GM19025 (cell line): ENCODE measurements around the gene ANKRD31.

ENCODE experiments used
- ATAC-seq: cut with Tn5 transposase; IDR thresholded peaks from one replicate; pipeline ENCODE4 v1.9.1; 2021; ENCODE audit warnings: mild to moderate bottlenecking, low read depth, moderate library complexity; ENCODE audit not compliant: unreplicated experiment

Gene ANKRD31

DNA sequence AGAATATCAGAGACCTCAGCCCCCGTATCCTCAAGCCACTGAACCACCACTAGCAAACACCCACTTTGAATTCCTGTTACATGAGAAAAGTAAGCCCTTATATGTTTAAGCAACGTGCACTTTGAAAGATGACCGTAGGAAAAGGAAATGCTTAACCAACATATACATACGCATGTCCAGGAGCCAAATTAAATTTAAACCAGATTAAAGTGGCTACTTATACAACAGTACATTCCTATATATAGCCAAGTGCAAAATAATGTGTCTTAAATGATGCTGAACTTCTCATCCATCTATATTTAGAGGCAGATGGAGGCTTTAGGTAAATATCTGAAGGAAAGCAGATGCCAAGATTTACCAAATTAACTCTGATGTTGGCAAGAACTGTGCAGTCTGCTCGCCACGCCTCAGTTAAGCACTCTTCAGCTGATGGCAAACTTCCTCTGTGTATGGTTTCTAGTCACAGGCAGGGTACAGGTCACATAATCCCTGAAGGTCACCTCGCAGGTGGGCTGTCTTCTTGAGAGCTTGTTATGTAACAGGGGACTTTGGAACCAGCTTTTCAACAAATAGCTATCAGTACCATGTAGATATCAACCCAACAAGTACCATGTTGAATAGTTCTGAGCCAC lies 192.9 kb downstream of the ANKRD31 start:
- ATAC-seq, result no peak

DNA sequence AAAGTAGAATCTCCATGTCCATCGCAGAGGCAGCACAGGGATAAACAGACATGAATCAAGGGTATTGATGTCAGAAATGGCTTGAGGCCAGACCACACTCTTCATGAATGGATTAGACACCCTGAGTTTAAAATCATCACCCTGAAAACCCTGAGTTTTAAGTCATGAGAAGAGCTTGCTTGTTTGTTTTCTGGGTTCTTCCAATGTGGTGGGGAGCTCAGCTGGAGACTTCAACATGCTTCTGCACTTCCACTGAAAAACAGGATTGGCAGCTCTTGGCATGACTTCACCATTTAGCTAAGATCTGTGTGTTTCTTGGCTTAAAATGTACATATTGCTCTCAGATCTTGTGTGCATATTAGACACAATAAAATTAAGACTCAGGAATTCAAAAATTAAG lies 194.2 kb downstream of the ANKRD31 start:
- ATAC-seq, result no peak

DNA sequence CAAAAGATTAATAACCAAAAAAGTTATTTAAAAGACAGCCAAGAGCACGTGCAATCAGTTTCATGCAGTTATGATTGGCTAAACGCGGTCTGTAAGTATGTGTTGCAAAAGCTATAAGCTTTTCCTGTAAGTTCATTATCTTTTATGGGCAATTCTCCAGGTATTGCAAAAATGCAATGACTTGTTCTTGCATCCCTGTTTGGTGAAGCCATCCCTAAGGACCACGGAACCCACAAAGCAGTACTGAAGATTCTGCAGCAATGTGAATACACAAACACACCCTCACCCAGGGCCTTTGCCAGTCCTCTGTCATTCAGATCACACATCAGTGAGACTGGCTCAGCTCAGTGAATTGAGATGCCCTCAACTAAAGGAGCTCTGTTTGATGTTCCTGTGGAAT lies 195.7 kb downstream of the ANKRD31 start:
- ATAC-seq, result no peak

DNA sequence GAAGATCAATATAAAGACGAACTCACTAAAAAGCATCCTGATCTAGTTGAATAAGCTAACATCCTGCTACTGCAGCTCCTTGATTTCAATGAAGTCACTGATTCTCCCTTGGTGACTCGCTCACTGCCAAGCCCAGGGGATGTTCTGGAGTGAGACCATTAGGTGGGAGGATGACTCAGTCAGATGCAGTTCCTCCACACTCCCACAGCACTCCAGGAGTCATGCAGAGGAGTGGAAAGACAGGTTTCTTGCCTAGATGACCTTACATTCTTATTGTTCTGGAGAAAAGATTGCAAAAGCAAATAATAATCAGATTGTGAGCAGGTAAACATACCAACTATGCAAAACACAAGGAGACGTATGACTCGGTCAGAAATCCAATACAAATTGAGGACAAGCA lies 199.6 kb downstream of the ANKRD31 start:
- no peak for ATAC-seq

DNA sequence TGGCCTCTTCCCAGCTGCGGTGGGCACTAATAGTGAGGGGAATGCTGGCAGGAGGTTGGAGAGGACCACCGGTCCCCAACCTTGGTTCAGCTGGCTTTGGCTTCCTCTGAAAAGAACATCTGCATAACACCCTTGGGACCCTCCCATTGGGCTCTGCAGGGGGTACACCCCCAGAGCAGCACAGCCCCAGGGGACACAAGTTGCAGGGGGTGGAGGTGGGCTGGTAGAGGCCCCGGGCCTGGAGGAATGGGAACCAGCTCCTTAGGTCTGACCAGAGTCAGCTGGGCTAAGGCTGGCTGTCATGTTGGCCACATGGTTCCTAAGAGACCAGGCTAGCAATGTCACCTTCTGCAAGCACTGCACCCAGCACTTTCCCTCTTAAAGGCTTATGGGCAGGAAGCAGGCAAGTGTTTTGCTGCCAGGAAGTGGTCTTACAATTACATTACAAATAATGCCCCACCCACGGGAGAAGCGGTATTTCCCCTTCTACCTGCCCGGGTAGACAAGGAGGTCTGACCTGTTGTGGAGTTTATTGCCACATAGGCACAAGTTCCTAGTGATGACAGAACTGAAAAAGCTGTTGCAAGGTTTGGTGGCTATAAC lies 202.4 kb downstream of the ANKRD31 start:
- ATAC-seq, result no peak

DNA sequence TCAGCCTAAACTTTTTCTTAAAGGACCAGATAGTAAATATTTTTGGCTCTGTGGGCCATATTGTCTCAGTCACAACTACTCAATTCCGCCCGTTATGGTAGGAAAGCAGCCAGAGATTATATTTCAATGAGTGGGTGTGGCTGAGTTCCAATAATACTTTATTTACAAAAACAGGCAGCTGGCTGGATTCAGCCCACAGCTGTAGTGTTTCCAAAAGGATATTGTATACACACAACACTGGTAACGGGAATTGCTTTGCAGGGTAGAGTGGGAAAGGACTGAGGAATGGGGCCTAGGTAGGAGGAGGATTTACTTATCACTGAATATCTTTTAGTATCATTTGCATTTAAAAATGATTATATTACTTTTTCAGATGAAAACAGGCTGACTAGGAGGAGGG lies 205.3 kb downstream of the ANKRD31 start:
- no peak for ATAC-seq

DNA sequence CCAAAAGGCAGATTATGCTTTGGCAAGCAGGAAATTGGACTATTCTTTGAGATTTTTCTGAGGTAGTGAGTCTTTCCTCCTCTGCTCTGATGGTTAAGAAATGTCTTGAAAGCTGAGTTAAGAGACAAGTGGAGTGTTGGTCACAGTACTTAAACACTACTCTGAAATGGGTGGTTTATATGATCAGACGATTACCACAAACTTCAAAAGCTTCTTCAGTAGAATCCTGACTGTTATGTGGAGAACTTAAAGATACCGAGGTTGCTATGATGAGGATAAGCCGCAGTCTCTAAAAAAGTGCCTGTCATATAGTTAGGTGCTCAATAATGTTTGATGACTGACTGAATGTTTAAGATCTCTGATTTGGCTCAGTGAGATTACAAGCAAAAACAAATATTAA lies 208.6 kb downstream of the ANKRD31 start:
- ATAC-seq, result no peak

DNA sequence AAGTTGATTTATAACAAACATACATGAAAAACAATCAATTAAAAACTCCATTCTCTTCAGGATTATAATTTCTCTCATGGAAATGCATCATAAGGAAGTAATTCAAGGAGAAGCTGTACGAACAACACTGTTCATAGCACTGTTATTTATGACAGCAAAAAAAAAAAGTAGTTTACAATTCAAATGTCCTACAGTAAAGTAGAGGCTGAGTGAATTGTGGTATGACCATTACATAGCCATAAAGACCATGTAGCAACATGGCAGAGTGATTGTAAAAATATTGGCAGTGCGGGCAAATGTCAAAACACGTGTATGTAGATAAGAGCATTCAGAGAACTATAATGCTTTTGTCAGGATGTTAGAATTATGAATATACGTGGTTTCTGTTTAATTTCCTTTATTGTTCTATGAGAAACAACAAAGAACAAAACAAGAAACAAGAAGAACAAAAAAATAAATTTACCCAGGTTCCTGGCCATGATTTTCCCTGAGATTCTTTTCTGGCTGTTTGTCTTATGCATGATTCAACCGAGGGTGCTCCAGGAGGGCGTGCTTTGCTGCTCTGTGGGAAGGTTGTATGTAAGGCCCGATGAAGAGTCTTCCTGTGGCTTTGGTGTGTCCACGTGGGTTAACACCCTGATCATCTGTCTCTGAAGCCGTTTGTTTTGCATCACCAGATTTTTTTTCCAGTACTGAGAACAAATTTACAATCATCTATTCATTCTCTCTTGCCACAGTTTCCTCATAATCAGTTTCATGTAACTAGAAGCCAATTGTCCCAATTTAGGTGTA lies 213.1 kb downstream of the ANKRD31 start:
- no peak for ATAC-seq

DNA sequence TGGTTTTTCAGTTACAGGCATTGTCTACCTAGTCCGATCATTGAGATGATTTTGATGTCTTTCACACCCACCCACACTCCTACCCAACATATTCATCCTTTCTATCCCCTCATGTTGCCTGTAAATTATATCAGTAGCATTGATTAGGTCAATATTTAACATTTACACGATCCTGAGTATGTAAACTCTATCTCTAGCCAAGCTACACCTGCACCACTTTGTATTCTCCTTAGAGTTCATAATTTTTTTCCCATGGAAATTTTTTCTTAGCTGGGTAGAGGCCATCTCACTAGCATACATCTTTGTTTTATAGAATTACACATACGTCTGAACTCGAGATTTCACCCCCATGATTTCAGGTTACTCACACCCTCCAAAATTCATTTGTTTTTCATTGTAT lies 214.9 kb downstream of the ANKRD31 start:
- no peak for ATAC-seq

DNA sequence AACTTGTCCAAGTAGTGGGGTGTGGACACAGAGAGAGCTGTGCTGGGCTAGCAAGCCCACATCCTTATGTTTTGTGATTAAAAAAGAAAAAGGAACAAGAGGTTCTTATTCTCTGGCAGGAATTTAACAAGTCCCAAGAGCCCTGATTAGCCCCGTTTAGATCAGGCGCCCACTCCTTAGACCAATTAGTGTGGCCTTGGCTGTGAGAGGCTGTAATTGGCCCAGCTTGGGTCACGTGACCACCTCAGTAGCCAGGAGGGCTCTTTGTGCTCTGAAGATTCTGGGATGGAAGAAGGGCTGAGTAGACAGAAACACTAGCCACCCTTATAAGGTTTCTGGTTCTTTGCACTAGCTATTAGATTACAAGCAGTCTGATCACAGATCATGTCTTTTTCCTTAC lies 215.5 kb downstream of the ANKRD31 start:
- ATAC-seq, result no peak

DNA sequence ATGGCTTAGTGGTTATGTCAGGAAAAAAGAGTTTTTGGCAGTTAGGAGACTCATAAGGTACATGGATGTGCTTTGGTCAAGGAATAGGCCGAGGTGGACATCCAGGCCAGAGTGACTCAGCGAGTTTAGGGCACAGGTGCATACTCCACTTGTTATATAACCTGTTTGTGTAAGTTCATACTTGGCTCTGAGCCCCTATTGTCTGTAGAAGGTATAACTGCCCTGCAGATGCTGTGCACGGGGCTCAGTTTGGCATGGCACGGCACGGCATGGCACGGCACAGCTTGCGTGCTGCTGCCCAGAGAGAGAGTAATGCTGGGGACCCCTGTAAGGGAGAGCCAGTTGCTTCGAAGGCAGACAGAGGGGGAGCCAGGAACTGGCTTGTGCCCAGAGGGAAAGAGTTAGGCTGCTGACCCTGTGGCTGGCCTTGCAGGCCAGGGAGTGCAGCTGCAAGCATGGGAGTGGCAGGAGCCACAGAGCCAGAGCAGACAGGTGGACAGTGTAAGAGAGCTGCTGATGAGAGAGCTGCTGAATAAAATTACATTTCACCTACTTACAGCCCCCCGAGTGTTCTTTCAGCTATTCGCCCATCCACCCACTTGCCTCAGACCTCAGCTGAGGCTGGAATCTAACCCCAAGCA lies 216.5 kb downstream of the ANKRD31 start:
- ATAC-seq, result no peak

DNA sequence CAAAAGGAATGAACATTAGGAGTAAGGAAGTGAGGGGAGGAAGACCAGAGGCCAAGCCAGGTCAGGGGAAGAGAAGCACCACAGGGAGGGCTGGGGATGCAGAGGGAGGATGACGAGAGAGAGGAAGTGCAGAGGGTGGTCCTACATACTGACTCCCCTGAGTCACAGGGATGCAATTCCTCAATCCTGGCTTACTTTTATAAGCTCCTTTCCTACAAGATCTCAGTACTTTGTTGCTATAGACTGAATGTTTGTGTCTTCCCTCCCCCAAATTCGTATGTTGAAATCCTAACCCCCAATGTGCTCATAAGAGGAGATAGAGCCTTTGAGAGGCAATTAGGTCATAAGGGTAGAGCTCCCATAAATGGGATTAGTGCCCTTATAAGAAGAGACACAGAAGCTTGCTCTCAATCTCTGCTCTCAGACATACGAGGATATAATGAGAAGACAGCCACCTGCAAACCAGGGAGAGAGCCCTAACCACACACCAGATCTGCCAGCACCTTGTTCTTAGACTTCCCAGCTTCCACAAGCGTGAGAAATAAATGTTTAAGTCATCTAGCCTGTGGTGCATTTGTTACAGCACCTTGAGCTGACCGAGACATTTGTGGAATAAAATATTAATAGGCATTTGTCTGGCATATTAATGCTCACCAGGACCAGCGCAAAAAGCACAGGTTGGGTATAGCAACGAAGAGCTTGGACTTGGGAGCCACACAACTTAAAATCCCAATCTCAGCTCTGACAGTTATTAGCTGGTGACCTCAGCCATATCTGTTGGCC lies 217.7 kb downstream of the ANKRD31 start:
- no peak for ATAC-seq
